GM13977 (cell line): ENCODE results near the gene YTHDC2.
"Not testable (repeated sequence)": the region's sequence is repeated elsewhere in the genome, so short reads cannot be mapped to it uniquely, and the experiment has no call there.

Experiments used
- DNase-seq: peaks from one replicate; pipeline ENCODE4 v3.0.0; 2012; ENCODE audit warnings: low spot score
- CTCF ChIP-seq: IDR thresholded peaks from 2 replicates; pipeline ENCODE4 v1.5.1; 2012; ENCODE audit warnings: mild to moderate bottlenecking, control low read depth; ENCODE audit not compliant: insufficient read depth; ENCODE audit errors: extremely low read depth, missing control alignments
- in situ Hi-C: fragments of 300-500 bp; cut with MboI; formaldehyde crosslinking; loops from one replicate; pipeline ENCODE4 v1.12.0; 2022; ENCODE audit warnings: low sequenced_read_pairs, low pct_unique_long_range_greater_than_20kb, mixed read lengths, inconsistent platforms; ENCODE audit not compliant: unreplicated experiment

YTHDC2 gene

GRCh38 chr5:113578091-113578490 lies 64.6 kb downstream of the YTHDC2 start:
- no peak for TF ChIP-seq CTCF
- in situ Hi-C loops = no loop called here
- no peak for DNase-seq

- no peak for DNase-seq
- in situ Hi-C loops = no loop called here
These were observed 67.9 kb downstream of the YTHDC2 start for GRCh38 chr5:113581388-113581787.

GRCh38 chr5:113598150-113598549 lies 84.7 kb downstream of the YTHDC2 start:
- TF ChIP-seq CTCF = no peak
- in situ Hi-C loops = no loop called here
- DNase-seq = no peak

More at GRCh38 chr5:113581388-113581787, 67.9 kb downstream of the YTHDC2 start:
- TF ChIP-seq CTCF = no peak

GRCh38 chr5:113598926-113599325 lies 85.4 kb downstream of the YTHDC2 start:
- DNase-seq = no peak
- in situ Hi-C loops = no loop called here
- TF ChIP-seq CTCF = no peak

GRCh38 chr5:113600255-113600905 lies 86.9 kb downstream of the YTHDC2 start:
- TF ChIP-seq CTCF = no peak
- no peak for DNase-seq
- in situ Hi-C loops = loop anchor here (25.0 kb wide), 1 partner anchor 213 kb away; no protein-coding TSS in a partner anchor

GRCh38 chr5:113601423-113601822 lies 87.9 kb downstream of the YTHDC2 start:
- no peak for TF ChIP-seq CTCF
- in situ Hi-C loops = loop anchor here (25.0 kb wide), 1 partner anchor 214 kb away; no protein-coding TSS in a partner anchor
- DNase-seq = no peak

GRCh38 chr5:113603246-113603645 lies 89.8 kb downstream of the YTHDC2 start:
- DNase-seq = not testable (repeated sequence)
- in situ Hi-C loops = loop anchor here (25.0 kb wide), 1 partner anchor 216 kb away; no protein-coding TSS in a partner anchor
